ENCODE results near the gene PRPSAP1. TPM values are rescaled to one million over a fixed set of nuclear protein-coding genes. Genes with fewer than 3 reads are reported as not detected.

Gene PRPSAP1
- total and polyA plus RNA-seq, 4 donors, result 29.7 to 64.4 (median 46.2) TPM

DNA sequence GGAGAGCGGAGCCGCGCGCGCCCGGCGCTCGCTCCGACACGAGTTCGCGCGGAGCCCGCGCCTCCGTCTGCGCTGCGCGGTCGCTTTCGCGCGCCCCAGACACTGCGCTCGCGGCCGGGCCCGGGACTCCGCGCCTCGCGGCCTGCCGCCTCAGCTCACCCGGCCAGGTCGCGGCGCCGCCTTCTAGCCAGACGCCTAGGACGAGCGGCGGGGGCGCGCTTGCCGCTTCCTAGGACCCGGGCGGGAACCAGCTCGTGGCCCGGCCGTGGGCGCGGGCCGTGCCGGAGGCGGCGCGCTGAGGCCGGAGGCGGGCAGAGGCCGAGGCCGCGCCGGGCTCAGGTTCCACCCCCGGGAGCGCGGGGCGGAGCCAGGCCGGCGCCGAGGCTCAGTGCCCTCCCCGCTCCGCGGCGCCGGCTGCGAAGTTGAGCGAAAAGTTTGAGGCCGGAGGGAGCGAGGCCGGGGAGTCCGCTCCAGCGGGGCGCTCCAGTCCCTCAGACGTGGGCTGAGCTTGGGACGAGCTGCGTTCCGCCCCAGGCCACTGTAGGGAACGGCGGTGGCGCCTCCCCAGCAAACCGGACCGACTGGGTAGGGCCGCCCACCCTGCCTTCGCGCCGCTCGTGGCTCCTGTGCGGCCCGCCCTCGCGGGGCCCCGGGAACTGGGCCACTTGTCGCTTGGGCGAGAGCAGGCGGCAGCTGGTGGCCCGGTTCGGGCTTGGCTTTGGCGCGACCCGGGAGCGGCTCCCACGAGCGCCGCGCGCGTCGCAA lies 30.7 kb upstream of the PRPSAP1 start, which contains the start of gene SPHK1:
Gene SPHK1 (plus strand): TSS at position 388 of the 765 bp plus-strand sequence. CDS start 1,036 bp downstream, outside the sequence.
- Histone ChIP-seq H3K4me3 (ENCODE audit: low read length in 2 of 2) (peak within 1 kb of the TSS; percentile 39 to 50), H3K4me1 (ENCODE audit: control insufficient read depth in 1 of 2, insufficient read depth in 2 of 2, low read length in 2 of 2) (no peaks in the 10 kb centered on the region), H3K27me3 (ENCODE audit: control insufficient read depth in 1 of 2, insufficient read depth in 2 of 2, low read length in 1 of 2) (no peaks in the 10 kb centered on the region), H3K9me3 (ENCODE audit: control insufficient read depth, low read length) (no peaks in the 10 kb centered on the region), H3K27ac (ENCODE audit: low read depth in 1 of 2, low read length in 2 of 2) (peak within 1 kb of the TSS in 1 of 2 donors; percentile 37), H3K36me3 (ENCODE audit: control insufficient read depth in 1 of 2, insufficient read depth in 2 of 2, low read length in 1 of 2) (no peaks in the 10 kb centered on the region)
- ATAC-seq (ENCODE audit: low FRiP score) (peak; percentile 83), DNase-seq (peak; percentile 86 to 92)
- WGBS, 2 donors, result 0 to 1% methylated on average over 99 to 118 of the region's 118 CpGs
- intact Hi-C loops (cut with DNase I), result no loop called here

DNA sequence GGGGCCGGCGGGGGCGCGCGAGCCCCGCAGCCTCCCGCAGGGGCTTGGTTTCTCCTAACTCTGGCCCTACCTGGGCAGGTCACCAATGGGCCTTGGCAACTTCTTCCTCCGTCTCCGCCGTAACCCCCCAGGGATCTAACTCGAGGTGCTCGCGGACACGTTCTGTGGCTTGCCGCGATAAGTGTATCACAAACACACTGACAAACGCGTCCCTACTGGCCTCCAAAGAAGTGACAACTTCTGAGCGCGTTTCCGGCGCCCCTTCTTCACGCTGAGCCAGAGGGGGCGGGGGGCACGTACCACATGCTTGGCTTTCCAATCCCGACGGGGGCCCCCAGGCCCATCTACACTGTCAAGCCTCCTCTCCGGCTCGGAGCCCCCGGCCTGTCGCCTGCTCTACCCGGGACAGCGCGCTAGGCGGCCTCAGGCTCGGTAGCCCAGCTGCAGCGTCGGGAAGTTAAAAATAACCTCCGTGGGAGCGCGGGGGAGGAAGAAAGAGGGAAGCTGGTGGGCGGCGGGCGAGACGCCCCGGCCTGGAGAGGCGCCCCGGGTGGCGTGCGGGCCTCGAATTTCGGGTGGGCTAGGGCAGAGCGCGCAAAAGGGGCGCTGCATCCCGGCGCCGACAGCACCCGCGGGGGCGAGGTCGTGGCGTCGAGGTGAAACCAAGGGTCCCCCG lies 30.0 kb upstream of the PRPSAP1 start:
- Histone ChIP-seq H3K36me3 (ENCODE audit: control insufficient read depth in 1 of 2, insufficient read depth in 2 of 2, low read length in 1 of 2) (no peaks in the 10 kb centered on the region), H3K4me3 (ENCODE audit: low read length in 2 of 2) (peak overlapping the region; percentile 39 to 50), H3K4me1 (ENCODE audit: control insufficient read depth in 1 of 2, insufficient read depth in 2 of 2, low read length in 2 of 2) (no peaks in the 10 kb centered on the region), H3K27ac (ENCODE audit: low read depth in 1 of 2, low read length in 2 of 2) (peak overlapping the region in 1 of 2 donors; percentile 15), H3K9me3 (ENCODE audit: control insufficient read depth, low read length) (no peaks in the 10 kb centered on the region), H3K27me3 (ENCODE audit: control insufficient read depth in 1 of 2, insufficient read depth in 2 of 2, low read length in 1 of 2) (no peaks in the 10 kb centered on the region)
- WGBS, 2 donors, result 0 to 1% methylated on average over 46 to 65 of the region's 65 CpGs
- ATAC-seq (ENCODE audit: low FRiP score) (peak; percentile 36), DNase-seq (peak; percentile 78 to 90)
- intact Hi-C loops (cut with DNase I), result no loop called here

DNA sequence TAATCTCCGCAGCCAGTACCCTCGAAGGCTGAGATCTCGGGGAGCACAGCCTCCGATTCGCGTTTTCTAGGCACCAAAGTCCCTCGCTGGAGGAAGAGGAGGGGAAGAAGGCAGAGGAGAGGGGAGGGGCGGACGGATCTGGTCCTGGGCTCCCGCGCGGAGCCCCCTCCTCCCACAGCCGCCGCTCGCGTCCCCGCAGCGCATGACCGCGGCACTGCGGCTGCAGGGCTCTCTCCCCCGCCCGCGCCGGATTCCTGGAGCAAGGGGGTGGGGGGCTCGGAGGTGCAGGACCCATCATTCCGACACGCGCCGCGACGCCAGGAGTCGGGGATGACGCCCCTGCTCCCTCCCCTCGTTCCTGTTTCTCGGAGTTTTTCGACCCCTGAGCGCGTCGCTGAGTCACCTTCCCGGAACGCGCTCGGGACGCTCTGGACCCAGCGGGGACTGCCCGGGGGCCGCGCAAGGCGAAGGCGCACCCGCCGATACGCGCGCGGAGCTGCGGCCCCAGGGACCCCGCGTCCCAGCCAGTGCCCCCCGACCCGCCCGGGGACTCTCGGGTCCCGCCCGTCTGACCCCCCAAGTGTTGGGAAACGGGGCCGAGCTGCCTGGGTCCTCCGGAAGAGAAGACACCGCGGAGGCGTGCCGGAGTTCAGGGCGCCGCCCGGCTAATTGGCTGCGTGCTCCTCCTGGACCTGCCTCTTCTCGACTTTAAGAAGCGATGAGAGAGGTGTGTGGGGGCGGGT lies 29.3 kb upstream of the PRPSAP1 start:
- no peaks in the 10 kb centered on the region for H3K4me1 ChIP-seq (ENCODE audit: control insufficient read depth in 1 of 2, insufficient read depth in 2 of 2, low read length in 2 of 2)
- no peaks in the 10 kb centered on the region for H3K27me3 ChIP-seq (ENCODE audit: control insufficient read depth in 1 of 2, insufficient read depth in 2 of 2, low read length in 1 of 2)
- intact Hi-C loops (cut with DNase I), result no loop called here
- H3K9me3 ChIP-seq (ENCODE audit: control insufficient read depth, low read length), result no peaks in the 10 kb centered on the region
- peak overlapping the region in 1 of 2 donors; percentile 20 for H3K27ac ChIP-seq (ENCODE audit: low read depth in 1 of 2, low read length in 2 of 2)
- ATAC-seq (ENCODE audit: low FRiP score), result peak; percentile 55
- 0 to 1% methylated on average over 34 to 80 of the region's 80 CpGs for WGBS, 2 donors
- H3K4me3 ChIP-seq (ENCODE audit: low read length in 2 of 2), result peak overlapping the region; percentile 39 to 50
- DNase-seq, result peak; percentile 73 to 88
- H3K36me3 ChIP-seq (ENCODE audit: control insufficient read depth in 1 of 2, insufficient read depth in 2 of 2, low read length in 1 of 2), result no peaks in the 10 kb centered on the region

DNA sequence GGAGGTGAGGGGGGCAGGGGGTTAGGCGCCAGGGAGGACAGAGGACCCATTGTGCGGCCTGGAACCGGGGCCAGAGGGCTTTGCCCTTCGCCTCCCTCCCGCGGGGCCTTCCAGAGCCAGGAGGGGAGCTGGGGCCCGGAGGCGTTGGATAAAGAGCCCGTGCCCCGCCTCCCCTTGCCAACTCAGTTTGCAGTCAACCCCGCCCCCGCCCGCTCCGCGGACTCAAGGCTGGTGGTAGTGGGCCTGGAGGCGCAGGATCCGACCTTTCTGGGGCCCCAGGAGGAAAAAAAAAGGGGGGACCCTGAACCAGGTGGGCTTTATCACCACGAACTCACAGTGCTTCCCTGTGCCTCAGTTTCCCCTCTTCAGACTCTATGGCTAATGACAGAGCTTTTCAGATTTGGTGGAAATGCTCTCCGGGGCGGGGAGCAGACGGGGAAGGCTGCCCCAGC lies 28.7 kb upstream of the PRPSAP1 start:
- DNase-seq (peak; percentile 75 to 86), ATAC-seq (ENCODE audit: low FRiP score) (no peak)
- H3K36me3 ChIP-seq (ENCODE audit: control insufficient read depth in 1 of 2, insufficient read depth in 2 of 2, low read length in 1 of 2), result no peaks in the 10 kb centered on the region
- H3K27ac ChIP-seq (ENCODE audit: low read depth in 1 of 2, low read length in 2 of 2), result no peak overlapping the region
- intact Hi-C loops (cut with DNase I), result no loop called here
- no peaks in the 10 kb centered on the region for H3K27me3 ChIP-seq (ENCODE audit: control insufficient read depth in 1 of 2, insufficient read depth in 2 of 2, low read length in 1 of 2)
- 21 to 24% methylated on average over 19 to 21 of the region's 21 CpGs for WGBS, 2 donors
- no peaks in the 10 kb centered on the region for H3K9me3 ChIP-seq (ENCODE audit: control insufficient read depth, low read length)
- no peak overlapping the region for H3K4me3 ChIP-seq (ENCODE audit: low read length in 2 of 2)
- no peaks in the 10 kb centered on the region for H3K4me1 ChIP-seq (ENCODE audit: control insufficient read depth in 1 of 2, insufficient read depth in 2 of 2, low read length in 2 of 2)

DNA sequence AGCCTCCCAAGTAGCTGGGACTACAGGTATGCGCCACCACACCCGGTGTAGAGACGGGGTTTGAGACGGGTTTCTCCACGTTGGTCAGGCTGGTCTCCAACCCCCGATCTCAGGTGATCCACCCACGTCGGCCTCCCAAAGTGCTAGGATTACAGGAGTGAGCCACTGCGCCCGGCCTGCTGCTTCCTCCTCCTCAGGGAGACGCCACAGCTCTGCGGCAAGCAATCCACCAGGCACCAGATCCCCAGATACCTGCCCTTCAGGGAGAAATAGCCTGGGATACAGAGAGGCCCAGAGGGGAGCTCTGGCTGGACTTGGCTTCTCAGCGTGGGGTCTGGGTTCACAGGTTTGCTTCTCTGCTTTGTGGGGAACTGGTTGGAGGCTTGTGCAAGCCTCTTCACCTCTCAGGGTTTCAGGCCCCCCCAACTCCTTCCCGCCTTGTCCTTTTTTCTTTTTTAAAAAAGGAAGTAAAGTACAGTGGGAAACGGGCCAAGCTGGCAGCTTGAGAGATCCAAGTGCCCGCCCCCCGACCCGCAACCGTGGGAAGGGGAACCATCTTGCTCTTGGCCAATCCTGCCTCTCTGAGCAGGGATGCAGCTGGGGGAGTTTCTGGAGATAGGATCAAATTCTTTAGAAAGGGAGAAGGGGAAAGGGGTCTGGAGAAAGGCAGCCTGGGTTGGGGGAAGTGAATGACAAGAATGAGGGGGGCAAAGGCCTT lies 28.1 kb upstream of the PRPSAP1 start:
- H3K27ac ChIP-seq (ENCODE audit: low read depth in 1 of 2, low read length in 2 of 2), result no peak overlapping the region
- DNase-seq (peak in 1 of 2 donors; percentile 74), ATAC-seq (ENCODE audit: low FRiP score) (no peak)
- H3K4me3 ChIP-seq (ENCODE audit: low read length in 2 of 2), result no peak overlapping the region
- H3K4me1 ChIP-seq (ENCODE audit: control insufficient read depth in 1 of 2, insufficient read depth in 2 of 2, low read length in 2 of 2), result no peaks in the 10 kb centered on the region
- H3K9me3 ChIP-seq (ENCODE audit: control insufficient read depth, low read length), result no peaks in the 10 kb centered on the region
- intact Hi-C loops (cut with DNase I), result no loop called here
- 82 to 89% methylated on average over 19 of the region's 19 CpGs for WGBS, 2 donors
- H3K27me3 ChIP-seq (ENCODE audit: control insufficient read depth in 1 of 2, insufficient read depth in 2 of 2, low read length in 1 of 2), result no peaks in the 10 kb centered on the region
- H3K36me3 ChIP-seq (ENCODE audit: control insufficient read depth in 1 of 2, insufficient read depth in 2 of 2, low read length in 1 of 2), result no peaks in the 10 kb centered on the region

DNA sequence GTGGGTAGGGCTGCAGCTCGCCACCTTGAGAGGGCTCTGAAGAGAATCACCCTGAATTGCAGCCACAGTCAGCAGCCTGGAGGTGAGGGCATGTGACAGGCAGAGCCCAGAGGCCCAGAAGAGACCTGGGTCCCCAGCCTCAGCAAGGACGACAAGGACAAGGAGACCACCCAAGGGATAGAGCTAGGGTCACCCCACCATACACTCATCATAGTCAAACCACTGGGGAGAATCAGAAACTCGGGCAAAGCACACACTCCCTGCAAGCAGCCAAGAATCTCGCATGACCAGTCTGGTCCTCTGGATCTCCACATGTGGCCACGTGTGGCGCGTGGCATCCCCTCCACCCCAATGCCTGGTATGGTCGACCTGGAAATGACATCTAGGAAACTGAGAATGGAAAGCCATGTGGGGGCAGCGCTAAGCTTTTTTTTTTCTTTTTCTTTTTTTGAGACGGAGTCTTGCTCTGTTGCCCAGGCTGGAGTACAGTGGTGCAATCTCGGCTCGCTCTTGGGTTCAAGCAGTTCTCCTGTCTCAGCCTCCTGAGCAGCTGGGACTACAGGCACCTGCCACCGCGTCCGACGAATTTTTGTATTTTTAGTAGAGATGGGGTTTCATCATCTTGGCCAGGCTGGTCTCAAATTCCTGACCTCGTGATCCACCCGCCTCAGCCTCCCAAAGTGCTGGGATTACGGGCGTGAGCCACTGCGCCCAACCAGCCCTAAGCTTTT lies 26.1 kb upstream of the PRPSAP1 start:
- no peak for DNase-seq
- intact Hi-C loops (cut with DNase I), result no loop called here
- Histone ChIP-seq H3K4me1 (ENCODE audit: control insufficient read depth in 1 of 2, insufficient read depth in 2 of 2, low read length in 2 of 2) (no peaks in the 10 kb centered on the region), H3K27ac (ENCODE audit: low read depth in 1 of 2, low read length in 2 of 2) (no peak overlapping the region), H3K36me3 (ENCODE audit: control insufficient read depth in 1 of 2, insufficient read depth in 2 of 2, low read length in 1 of 2) (no peaks in the 10 kb centered on the region), H3K27me3 (ENCODE audit: control insufficient read depth in 1 of 2, insufficient read depth in 2 of 2, low read length in 1 of 2) (no peaks in the 10 kb centered on the region), H3K4me3 (ENCODE audit: low read length in 2 of 2) (no peak overlapping the region), H3K9me3 (ENCODE audit: control insufficient read depth, low read length) (no peaks in the 10 kb centered on the region)
- WGBS, 2 donors, result 92 to 93% methylated on average over 21 of the region's 21 CpGs
- ATAC-seq (ENCODE audit: low FRiP score), result no peak

DNA sequence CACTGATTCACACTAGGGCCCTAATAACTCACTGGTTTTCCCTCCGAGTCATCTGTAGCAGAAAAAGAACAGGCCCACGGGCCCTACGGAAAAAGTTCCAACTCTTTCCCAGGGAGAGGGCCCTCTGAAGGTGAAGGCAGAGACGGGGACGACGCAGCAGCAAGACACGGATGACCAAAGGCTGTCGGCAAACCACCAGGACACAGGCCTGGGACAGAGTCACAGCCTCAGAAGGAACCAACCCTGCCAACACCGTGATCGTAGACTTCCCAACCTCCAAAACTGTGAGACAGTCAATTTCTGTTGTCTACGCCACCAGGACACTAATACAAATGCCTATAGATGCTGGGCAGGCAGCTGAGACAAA lies 25.5 kb upstream of the PRPSAP1 start:
- no peaks in the 10 kb centered on the region for H3K36me3 ChIP-seq (ENCODE audit: control insufficient read depth in 1 of 2, insufficient read depth in 2 of 2, low read length in 1 of 2)
- ATAC-seq (ENCODE audit: low FRiP score) (no peak), DNase-seq (no peak)
- H3K4me3 ChIP-seq (ENCODE audit: low read length in 2 of 2), result no peak overlapping the region
- H3K4me1 ChIP-seq (ENCODE audit: control insufficient read depth in 1 of 2, insufficient read depth in 2 of 2, low read length in 2 of 2), result no peaks in the 10 kb centered on the region
- 92 to 94% methylated on average over 11 of the region's 11 CpGs for WGBS, 2 donors
- H3K27me3 ChIP-seq (ENCODE audit: control insufficient read depth in 1 of 2, insufficient read depth in 2 of 2, low read length in 1 of 2), result no peaks in the 10 kb centered on the region
- H3K9me3 ChIP-seq (ENCODE audit: control insufficient read depth, low read length), result no peaks in the 10 kb centered on the region
- no peak overlapping the region for H3K27ac ChIP-seq (ENCODE audit: low read depth in 1 of 2, low read length in 2 of 2)
- intact Hi-C loops (cut with DNase I), result no loop called here

Measured in aorta (tissue), 5 donors.